ENCODE results near the gene SFSWAP.
"Not testable (repeated sequence)": the region's sequence is repeated elsewhere in the genome, so short reads cannot be mapped to it uniquely, and the experiment has no call there.

SFSWAP gene

DNA sequence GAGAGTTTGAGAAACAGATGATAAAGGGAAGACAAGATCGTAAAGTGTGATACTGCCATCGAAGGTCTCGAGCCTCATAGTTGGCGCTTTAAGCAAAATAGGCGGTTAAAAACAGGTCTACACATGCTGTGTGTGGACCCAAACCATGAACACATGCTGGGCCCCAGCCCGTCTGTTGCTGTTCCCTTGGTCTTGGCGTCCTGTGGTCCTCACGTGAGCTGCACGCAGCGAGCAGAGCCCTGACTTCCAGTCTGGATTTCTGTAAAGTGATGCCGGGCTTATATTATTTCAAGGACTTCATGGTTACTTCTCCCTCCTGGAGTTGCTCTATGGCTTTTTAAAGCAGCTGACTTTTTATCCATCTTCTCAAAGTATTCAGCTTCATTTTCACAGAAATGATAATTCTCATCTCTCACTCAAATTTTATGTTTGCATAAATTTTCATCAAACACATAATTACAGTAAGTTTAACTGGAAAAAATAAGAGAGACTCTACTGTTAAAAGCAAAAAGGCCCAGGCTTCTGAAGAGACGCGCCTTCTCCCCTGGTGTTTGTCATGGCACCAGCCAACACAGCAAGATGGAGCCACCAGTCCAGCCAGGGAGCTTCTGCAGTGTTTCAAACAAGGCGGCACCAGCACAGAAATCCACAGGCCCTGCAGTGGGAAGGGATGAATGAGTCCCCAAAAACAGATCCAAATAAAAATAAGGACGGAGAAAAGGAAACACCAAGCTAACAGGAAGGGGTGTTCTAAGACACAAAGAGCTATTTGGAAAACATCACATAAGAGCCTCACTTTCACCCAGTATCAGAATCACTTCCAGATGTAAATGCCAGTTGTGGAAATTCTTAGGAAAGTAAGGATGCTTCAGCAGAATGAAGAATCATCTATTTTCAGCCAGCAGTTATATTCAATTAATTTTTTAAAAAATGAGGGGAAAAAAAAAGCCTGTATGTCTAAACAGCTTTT lies 24.9 kb downstream of the SFSWAP start:
- DNase-seq (ENCODE audit: low read depth, low spot score), result no peak

DNA sequence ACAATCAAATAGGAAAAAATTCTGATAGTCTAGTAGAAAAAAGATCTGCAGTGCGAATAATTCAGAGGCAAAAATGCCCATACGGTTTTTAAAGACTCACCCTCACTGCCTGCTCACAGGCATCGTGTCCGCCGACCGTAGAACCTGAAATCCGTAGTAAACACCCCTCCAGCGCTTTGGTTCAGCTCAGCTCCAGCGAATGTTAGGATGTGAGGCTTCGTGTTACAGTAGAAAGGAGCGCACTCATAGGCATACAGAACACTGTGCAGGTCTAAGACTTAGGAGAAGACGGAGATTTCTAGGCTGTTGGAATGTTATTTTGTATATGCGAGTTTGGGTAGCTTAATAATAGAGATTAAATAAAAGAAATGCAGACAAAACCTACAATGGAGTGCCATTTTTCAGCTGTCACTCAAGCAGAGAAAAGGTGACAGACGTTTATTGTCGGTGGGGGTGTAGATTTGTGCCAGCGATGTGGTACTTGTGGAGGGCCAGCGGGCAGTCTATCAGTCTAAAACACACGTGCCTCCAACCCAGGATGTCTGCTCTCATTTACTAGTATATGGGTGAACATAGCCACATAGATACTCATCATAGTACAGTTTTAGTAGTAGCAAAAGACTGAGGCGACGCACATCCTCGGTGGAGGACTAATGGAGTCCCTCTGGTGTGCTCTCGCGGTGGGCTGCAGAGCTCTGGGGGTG lies 25.7 kb downstream of the SFSWAP start:
- no peak for DNase-seq (ENCODE audit: low read depth, low spot score)

DNA sequence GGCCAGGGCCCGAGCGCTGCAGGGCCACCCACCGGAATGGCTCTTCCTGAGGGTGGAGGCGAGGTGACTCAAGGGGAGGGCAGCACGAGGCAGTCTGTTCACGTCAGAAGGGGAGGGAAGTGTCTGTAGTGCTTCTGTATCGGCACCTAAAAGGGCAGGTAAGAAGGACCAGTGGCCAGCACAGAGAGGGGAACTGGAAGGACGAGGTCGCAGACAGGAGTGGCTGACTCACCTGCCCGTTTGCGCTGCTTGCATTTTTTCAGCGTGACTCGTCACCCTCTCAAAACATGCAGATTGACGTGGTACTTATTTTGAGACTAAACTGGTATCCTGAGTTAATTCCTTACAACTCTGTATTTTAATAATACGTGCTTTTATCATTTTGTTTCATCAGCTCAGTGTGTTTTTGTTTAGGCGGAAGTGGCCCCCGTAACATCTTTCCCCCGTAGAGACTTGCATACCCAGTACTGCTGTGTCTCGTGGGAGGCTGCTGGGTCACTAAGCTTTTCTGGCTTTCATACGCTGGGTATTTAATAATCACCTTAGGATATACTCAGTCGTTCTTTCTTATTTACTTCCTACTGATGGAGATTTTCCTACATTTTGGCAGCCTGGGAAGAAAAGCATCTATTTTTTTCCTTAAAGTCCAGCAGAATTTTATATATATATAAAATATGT lies 26.4 kb downstream of the SFSWAP start:
- no peak for DNase-seq (ENCODE audit: low read depth, low spot score)

DNA sequence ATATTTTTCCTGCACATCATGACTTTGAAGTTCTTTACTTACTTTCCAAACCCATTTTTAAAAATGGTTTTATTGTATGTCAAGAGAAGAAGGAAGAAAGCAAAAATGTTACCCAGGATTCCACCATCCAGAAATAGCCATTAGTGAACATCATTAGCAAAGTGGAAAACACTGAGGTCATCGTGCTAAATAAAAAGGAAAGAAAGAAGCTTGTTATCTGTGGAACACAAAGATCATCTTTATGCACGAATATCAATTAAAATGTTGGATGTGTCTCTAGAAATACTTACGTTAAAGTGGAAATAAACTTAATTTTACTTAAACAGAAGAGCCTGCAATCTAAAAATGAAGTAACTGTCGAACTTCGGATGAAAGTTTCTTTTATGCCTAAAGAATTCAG lies 27.3 kb downstream of the SFSWAP start:
- DNase-seq (ENCODE audit: low read depth, low spot score), result no peak

DNA sequence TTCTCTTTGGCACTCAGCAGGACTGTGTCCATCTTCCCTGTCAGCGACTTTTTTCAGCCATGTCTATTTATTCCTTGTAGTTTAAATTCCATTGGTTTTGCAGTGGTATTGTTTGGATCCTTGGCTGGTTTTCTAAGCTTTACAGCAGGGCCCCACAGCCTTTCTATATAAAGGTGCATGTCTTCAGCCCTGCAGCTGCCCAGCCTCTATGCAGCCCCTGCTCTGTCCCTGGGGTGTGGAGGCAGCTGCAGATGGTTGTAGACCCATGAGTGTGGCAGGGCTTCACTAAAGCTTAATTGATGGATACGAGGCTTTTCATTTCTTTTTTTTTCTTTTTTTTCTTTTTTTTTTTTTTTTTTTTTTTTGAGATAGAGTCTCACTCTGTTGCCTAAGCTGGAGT lies 29.7 kb downstream of the SFSWAP start:
- DNase-seq (ENCODE audit: low read depth, low spot score), result no peak

DNA sequence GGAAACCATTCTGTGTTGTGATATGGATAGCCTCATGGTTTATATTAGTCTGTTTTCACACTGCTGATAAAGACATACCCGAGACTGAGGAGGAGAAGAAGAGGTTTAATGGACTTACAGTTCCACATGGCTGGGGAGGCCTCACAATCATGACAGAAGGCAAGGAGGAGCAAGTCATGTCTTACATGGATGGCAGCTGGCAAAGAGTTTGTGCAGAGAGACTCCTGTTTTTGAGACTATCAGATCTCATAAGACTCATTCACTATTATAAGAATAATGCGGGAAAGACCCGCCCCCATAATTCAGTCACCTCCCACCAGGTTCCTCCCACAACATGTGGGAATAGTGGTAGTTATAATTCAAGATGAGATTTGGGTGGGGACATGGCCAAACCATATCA lies 31.9 kb downstream of the SFSWAP start:
- not testable (repeated sequence) for DNase-seq (ENCODE audit: low read depth, low spot score)

DNA sequence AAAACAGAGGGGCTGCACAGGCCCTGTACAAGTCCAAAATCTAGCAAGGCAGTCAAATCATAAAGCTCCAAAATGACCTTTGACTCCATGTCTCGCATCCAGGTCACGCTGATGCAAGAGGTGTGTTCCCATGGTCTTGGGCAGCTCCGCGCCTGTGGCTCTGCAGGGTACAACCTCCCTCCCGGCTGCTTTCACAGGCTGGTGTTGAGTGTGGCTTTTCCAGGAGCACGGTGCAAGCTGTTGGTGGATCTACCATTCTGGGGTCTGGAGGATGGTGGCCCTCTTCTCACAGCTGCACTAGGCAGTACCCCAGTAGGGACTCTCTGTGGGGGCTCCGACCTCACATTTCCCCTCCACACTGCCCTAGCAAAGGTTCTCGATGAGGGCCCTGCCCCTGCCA lies 32.5 kb downstream of the SFSWAP start:
- DNase-seq (ENCODE audit: low read depth, low spot score), result not testable (repeated sequence)

DNA sequence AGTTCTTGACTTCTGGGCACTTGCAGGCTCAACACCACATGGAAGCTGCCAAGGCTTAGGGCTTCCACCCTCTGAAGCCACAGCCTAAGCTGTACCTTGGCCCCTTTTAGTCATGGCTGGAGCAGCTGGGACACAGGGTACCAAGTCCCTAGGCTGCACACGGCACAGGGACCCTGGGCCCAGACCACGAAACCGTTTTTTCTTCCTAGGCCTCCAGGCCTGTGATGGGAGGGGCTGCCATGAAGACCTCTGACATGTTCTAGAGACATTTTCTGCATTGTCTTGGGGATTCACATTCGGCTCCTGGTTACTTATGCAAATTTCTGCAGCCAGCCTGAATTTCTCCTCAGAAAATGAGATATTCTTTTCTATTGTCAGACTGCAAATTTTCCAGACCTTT lies 33.0 kb downstream of the SFSWAP start:
- not testable (repeated sequence) for DNase-seq (ENCODE audit: low read depth, low spot score)

DNA sequence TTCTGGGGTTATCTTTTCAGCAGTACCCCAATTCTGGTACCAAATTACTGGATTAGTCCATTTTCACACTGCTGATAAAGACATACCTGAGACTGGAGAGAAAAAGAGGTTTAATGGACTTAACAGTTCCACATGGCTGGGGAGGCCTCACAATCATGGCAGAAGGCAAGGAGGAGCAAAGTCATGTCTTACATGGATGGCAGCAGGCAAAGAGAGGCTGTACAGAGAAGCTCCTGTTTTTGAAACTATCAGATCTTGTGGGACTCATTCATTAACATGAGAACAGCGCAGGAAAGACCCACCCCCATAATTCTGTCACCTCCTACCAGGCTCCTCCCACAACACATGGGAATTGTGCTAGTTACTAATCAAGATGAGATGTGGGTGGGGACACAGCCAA lies 33.8 kb downstream of the SFSWAP start:
- DNase-seq (ENCODE audit: low read depth, low spot score), result not testable (repeated sequence)

DNA sequence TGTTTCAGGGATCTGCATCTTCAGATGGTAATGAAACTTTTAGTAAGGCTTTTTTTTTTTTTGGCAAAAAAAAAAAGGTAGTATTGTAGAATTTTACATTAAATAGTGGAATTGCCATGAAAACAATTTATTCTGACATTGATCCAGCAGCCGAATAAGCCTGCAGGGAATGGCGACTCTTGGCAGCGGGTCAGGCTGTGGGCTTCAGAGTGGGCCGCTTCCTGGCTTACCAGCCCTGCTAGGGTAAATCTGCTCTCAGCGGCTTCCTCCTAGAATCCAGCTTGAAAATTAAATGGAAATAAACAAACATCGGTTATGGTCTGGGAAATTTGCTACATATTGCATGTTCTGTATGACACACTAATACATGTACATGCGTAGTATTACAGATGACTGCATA lies 34.8 kb downstream of the SFSWAP start:
- DNase-seq (ENCODE audit: low read depth, low spot score), result no peak

DNA sequence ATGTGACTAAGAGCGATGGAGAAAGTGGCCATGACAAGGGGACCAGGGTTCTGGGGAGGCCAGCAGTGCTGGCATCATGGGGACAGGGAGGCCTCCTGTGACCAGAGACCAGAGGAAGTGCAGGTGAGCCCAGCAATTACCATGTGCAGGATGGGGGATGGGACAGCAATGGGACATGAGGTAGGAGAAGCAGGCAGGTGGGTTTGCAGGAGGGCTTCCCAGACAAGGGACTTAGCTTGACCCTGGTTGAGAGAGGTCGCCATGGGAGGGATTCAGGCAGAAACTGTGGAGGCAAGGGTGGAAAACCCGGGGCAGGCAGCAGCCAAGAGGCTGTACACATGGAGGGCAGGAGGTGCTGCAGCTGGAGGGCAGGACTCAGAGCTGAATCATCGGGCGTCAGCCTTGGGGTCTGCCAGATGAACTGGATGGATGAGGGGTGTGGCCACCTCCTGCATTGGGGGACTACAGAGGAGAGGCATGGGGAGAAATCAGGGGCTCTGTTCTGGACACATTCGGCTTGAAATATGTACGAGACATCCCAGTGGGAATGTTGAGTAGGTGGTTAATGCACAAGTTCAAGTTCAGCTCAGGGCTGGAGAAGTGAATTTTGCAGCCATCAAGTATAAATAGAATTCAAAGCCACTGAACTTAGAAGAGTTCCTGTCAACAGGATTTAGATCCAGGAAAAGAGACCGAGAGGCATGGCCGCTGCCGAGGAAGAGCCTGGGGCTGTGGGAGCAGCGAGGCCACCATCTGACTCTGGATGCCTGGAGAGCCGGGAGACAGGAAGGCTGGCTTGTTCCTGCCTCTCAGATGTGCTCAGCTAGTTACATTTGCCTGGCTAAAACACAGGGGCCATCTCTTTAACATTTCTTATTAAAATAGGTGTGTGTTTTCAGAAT lies 36.6 kb downstream of the SFSWAP start:
- DNase-seq (ENCODE audit: low read depth, low spot score), result no peak

DNA sequence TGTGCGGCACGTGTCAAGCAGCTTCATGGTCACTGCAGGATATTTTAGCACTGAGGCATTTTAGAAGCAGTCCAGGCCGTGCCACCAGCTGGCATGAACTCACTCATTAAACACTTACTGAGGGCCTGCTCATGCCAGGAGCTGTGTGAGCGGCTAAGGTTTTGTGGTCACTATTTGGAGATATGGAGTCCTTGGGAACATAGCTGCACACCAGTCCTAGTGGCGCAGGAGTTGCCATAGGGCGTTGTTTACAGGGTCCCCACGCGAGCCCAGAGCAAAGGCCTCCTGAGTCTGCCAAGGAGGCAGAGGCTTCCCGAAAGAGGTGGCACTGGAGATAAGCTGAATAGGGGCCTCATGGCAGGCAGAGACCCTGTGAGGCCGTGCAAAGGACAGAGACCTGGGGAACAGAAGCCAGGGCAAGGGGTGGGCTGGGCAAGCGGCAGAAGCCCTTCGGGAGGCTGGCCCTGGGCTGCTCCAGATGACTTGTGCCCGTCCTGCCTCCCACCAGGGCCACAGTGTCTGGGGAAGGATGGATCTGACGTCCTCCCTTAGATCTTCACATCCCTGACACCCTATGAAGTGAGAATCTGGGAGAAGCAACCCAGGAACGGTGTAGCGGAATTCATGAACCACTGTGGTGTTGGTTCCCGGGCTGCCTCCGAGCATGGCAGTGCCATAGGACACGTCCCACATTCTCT lies 38.9 kb downstream of the SFSWAP start:
- no peak for DNase-seq (ENCODE audit: low read depth, low spot score)

DNA sequence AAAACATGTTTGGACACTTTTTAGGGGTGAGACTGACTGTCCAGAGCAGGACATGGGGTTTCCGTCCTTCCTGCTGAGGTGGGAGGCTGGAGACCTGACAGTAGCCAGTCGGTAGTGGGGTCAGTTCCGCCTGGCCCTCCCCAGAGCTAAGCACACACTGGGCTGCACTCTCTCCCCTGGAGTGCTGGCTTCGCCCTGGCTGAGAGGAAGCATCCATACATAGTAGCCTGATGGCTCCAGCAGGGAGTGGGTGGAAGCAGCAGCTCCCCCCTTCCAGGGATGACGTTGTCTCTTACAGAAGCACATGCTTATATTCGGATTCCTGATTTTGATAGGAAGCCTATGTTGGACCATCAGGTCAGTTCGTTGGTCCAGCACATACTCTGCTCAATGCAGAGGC lies 40.4 kb downstream of the SFSWAP start:
- DNase-seq (ENCODE audit: low read depth, low spot score), result no peak

DNA sequence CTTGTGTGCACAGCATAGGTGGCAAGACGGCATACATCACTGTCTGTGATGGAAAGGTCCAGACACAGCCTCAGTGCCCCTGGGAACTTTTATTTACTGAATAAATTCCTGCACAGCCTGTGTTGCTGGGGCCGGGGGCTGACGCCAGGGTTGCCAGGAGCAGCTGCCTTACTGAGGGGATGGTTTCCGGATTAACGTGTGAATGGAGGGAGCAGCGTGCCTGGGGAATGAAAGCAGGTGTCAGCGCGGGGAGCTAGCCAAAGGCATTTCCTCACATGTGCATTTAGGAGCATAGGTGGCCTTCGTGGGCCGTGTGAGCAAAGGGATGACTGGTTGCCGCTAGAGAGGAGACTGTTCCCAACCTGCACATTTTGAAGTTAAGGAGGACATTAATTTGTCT lies 41.6 kb downstream of the SFSWAP start:
- no peak for DNase-seq (ENCODE audit: low read depth, low spot score)

DNA sequence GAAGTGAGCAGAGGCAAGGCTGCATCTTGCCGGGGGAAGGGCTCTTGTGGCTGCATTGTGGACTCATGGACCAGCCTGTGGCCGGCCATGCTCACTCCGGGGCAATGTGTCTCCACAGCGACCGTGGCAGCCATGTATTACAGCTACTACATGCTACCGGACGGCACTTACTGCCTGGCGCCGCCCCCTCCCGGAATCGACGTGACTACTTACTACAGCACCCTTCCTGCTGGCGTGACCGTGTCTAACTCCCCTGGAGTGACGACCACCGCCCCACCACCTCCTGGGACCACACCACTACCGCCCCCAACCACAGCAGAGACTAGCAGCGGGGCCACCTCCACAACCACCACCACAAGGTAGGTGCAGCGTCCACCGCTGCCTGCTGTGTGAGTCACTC lies 42.1 kb downstream of the SFSWAP start:
- no peak for DNase-seq (ENCODE audit: low read depth, low spot score)

DNA sequence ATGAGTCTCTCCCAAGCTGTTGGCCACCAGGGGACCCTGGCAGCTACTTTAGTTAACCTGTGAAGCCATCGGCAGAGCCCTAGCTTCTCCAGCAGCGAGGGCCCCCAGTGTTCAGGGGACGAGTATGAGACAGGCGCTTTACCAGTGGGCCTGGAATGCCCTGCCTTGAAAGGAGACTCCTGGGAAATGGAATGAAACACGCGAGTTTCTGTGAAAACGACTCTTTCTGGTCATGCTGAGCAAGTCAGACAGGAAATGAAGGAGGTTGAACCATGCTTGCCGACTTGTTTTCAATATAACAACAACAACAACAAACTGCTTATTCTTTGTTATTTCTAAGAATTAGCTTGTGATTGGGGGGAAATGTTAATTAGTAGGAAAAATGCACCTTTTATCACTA lies 42.9 kb downstream of the SFSWAP start:
- DNase-seq (ENCODE audit: low read depth, low spot score), result no peak

DNA sequence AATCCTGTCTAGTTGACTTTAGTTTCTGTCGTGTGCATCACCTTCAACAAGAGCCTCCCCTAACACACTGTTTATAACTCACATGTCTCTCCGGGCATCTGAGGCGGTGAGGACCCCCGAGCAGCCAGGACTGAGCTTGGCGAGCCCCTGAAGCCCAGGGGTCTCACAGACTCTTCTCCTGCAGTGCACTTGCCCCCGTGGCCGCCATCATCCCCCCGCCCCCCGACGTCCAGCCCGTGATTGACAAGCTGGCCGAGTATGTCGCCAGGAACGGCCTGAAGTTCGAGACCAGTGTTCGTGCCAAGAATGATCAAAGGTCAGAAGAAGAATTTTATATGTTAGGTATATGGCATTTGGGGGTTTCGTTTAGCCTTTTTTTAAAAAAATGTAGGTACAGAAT lies 43.3 kb downstream of the SFSWAP start:
- no peak for DNase-seq (ENCODE audit: low read depth, low spot score)

DNA sequence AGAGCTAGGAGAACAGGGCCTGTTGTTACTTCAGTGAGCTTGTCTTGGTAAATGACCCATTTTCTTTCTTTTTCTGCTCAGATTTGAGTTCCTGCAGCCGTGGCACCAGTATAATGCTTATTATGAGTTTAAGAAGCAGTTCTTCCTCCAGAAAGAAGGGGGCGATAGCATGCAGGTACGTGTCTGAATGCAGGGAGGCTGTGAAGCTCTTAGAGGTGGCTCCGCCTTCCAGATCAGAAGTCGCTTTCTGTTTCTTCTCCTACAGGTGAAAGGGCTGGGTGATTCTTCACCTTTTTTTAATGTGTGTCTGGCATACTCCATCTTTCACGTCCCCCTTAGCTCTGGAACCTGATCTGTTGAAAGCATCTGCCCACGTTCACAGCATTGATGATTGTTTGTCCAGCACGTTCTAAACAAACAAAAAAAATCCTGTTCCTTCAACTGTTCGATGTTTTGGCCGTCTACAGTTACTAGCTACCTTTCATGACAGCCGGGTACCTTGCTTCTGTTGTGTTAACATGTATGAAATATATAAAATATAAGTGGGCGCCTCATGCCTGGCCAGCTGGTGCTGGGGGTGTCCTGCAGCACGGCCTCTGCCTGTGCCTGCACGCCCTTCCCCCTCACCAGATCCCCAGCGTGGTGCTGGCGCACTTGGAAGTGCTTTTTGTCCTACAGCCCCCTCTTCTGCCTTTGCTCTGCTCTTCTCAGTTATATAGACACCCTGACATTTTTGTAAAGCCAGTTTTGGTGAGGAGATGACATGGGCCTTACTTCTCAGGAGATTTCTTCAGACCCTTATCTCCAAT lies 44.6 kb downstream of the SFSWAP start:
- DNase-seq (ENCODE audit: low read depth, low spot score), result no peak

DNA sequence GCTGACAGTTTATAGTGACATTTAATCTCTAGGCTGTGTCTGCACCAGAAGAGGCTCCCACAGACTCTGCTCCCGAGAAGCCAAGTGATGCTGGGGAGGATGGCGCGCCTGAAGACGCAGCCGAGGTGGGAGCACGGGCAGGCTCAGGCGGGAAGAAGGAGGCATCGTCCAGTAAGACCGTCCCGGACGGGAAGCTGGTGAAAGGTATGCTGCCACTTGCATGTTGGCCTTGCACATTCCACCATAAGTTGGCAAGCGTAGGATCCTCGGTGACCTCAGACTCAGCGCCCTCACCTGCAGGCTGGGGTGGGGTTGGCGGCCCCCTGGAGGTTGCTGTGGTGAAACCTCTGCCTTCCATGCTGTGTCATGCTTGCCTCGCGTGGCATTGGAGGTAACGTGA lies 45.6 kb downstream of the SFSWAP start:
- DNase-seq (ENCODE audit: low read depth, low spot score), result no peak

DNA sequence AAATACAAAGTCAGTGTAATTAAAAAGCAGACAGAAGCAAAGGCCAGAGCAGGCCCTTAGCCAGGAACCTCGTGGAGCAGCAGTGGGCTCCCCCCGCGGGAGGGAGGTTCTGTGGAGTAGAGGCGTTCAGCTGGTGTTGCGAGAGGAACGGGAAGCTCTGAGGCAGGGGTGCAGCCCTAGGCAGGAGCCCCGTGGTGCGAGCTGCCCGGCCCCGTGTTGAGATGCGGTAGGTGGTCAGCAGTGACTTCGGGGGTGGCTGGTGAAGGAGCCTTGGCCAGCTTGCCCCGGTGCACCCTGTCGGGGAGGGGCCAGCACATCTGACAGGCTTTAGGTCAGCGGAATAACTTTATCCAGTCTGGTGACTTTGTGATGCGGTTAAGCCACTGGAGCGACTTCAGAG lies 46.2 kb downstream of the SFSWAP start:
- no peak for DNase-seq (ENCODE audit: low read depth, low spot score)

Measured in activated naive CD8-positive, alpha-beta T cell treated with anti-CD3 and anti-CD28 coated beads, Interleukin-2, amount 50 U/mL, for 16 hours (primary cell).